HCT116 (cell line): Measurements from ENCODE around the gene DNLZ. TPM values are rescaled to one million over a fixed set of nuclear protein-coding genes. Genes with fewer than 3 reads are reported as not detected.

ENCODE experiments used
- ATAC-seq: fragments of 200-7000 bp; cut with Tn5 transposase; 2 replicates; pipeline ENCODE4 v1.9.1; 2020; ENCODE audit warnings: mild to moderate bottlenecking, moderate library complexity
- BruUV-seq: library from RNA; stranded (reverse); fragments of 400-500 nt; replicated peaks from 2 replicates; lab custom pipeline; 2021; lab: Mats Ljungman, UMichigan
- CTCF ChIA-PET: fragments of 300-600 bp; sonication (Branson Sonifier 250); formaldehyde crosslinking; loops from one replicate; lab custom pipeline; 2021; ENCODE audit warnings: antibody characterized with exemption; lab: Charles Lee
- POLR2A ChIA-PET: fragments of 300-600, 350-600 bp; sonication (Branson Sonifier 250); formaldehyde crosslinking; loops from one replicate; lab custom pipeline; 2021; ENCODE audit warnings: antibody characterized with exemption; lab: Charles Lee
- RAD21 ChIA-PET, 2 experiments: fragments of 300-600 bp; sonication (Branson Sonifier 250); formaldehyde crosslinking; loops; one replicate each; lab custom pipeline; 2023; ENCODE audit warnings: low total read pairs in 2 of 2; ENCODE audit not compliant: uncharacterized antibody in 2 of 2, unreplicated experiment in 2 of 2, low non-redundant PET in 1 of 2; lab: Charles Lee
- DNase-seq: peaks from one replicate; pipeline ENCODE4 v3.0.0-alpha.2; 2010; ENCODE audit warnings: low read depth, low spot score
- H2AFZ ChIP-seq: fragments of 200-600 bp; shearing (Covaris generic), sonication (generic); 2 replicates; pipeline ENCODE4 v1.6.1; 2017; ENCODE audit warnings: low read depth, mixed run types, mixed read lengths, antibody characterized with exemption, low read length; ENCODE audit not compliant: poor library complexity, severe bottlenecking
- H3K27ac ChIP-seq: 2 replicates; pipeline ENCODE4 v1.5.1; 2012; ENCODE audit warnings: low read depth, low read length
- H3K27me3 ChIP-seq: fragments of 200-600 bp; sonication (generic); 2 replicates; pipeline ENCODE4 v1.6.1; 2016; ENCODE audit warnings: mixed run types, low read length, mixed read lengths; ENCODE audit not compliant: insufficient read depth
- H3K36me3 ChIP-seq, 2 experiments: fragments of 200-500 bp in 1 of 2; fragments of 200-600 bp in 1 of 2; sonication (Bioruptor generic) in 1 of 2; sonication (generic) in 1 of 2; 2 replicates each; pipeline versions ENCODE4 v1.5.1 to v1.6.1; 2014 to 2016; ENCODE audit warnings: low read length in 2 of 2, inconsistent platforms in 1 of 2, mixed read lengths in 1 of 2, mixed run types in 1 of 2; ENCODE audit not compliant: insufficient read depth in 2 of 2, control insufficient read depth in 1 of 2
- H3K4me1 ChIP-seq, 2 experiments: fragments of 200-600 bp in 1 of 2; sonication (generic) in 1 of 2; 2 replicates each; pipeline versions ENCODE4 v1.5.1 to v1.6.1; 2012 to 2017; ENCODE audit warnings: low read length in 2 of 2, inconsistent platforms in 1 of 2, mild to moderate bottlenecking in 1 of 2, mixed read lengths in 1 of 2, mixed run types in 1 of 2, moderate library complexity in 1 of 2; ENCODE audit not compliant: insufficient read depth in 2 of 2, control insufficient read depth in 1 of 2
- H3K4me2 ChIP-seq: fragments of 200-600 bp; sonication (generic); 2 replicates; pipeline ENCODE4 v1.6.1; 2017; ENCODE audit warnings: mixed run types, low read length, mixed read lengths
- H3K4me3 ChIP-seq, 2 experiments: fragments of 200-600 bp in 1 of 2; sonication (generic) in 1 of 2; replicated peaks in 1 of 2; 2 replicates each; pipeline ENCODE4 v1.5.1; 2011 to 2016; ENCODE audit warnings: low read length in 2 of 2, control low read depth in 1 of 2, low read depth in 1 of 2, mild to moderate bottlenecking in 1 of 2, mixed read lengths in 1 of 2, mixed run types in 1 of 2
- H3K79me2 ChIP-seq: fragments of 200-600 bp; sonication (generic); 2 replicates; pipeline ENCODE4 v1.6.1; 2017; ENCODE audit warnings: mild to moderate bottlenecking, mixed run types, low read length, moderate library complexity, mixed read lengths; ENCODE audit not compliant: insufficient read depth
- H3K9ac ChIP-seq: fragments of 200-600 bp; sonication (generic); 2 replicates; pipeline ENCODE4 v1.6.1; 2016; ENCODE audit warnings: low read length, mixed read lengths
- H3K9me2 ChIP-seq: fragments of 200-600 bp; sonication (generic), shearing (Covaris generic); 2 replicates; pipeline ENCODE4 v1.6.1; 2017; ENCODE audit warnings: mixed run types, mild to moderate bottlenecking, moderate library complexity; ENCODE audit not compliant: insufficient read depth
- H3K9me3 ChIP-seq, 2 experiments: fragments of 200-500 bp in 1 of 2; fragments of 200-600 bp in 1 of 2; sonication (Bioruptor generic) in 1 of 2; sonication (generic) in 1 of 2; 2 replicates each; pipeline ENCODE4 v1.6.1; 2014 to 2017; ENCODE audit warnings: low read length in 2 of 2, mixed read lengths in 2 of 2, inconsistent platforms in 1 of 2, low read depth in 1 of 2, mild to moderate bottlenecking in 1 of 2, mixed run types in 1 of 2, moderate library complexity in 1 of 2; ENCODE audit not compliant: control insufficient read depth in 1 of 2, insufficient read depth in 1 of 2
- H4K20me1 ChIP-seq: fragments of 200-600 bp; sonication (generic), shearing (Covaris generic); 2 replicates; pipeline ENCODE4 v1.6.1; 2017; ENCODE audit warnings: mixed run types, mild to moderate bottlenecking, moderate library complexity; ENCODE audit not compliant: insufficient read depth
- CBX3 ChIP-seq: IDR thresholded peaks from 2 replicates; pipeline ENCODE4 v1.6.1; 2012; ENCODE audit warnings: low read depth
- CEBPB ChIP-seq: IDR thresholded peaks from 2 replicates; pipeline ENCODE4 v1.6.1; 2012; ENCODE audit warnings: low read depth
- CTCF ChIP-seq, 3 experiments: fragments of 200-600 bp in 1 of 3; sonication (generic) in 1 of 3; IDR thresholded peaks in 2 of 3; conservative IDR thresholded peaks in 1 of 3; 2 replicates each; pipeline ENCODE4 v1.5.1; 2012 to 2017; ENCODE audit warnings: low read depth in 2 of 3, low read length in 2 of 3, antibody characterized with exemption in 1 of 3, borderline replicate concordance in 1 of 3, control low read depth in 1 of 3, mild to moderate bottlenecking in 1 of 3, mixed read lengths in 1 of 3, mixed run types in 1 of 3, moderate library complexity in 1 of 3; ENCODE audit not compliant: insufficient read depth in 1 of 3
- EGR1 ChIP-seq: IDR thresholded peaks from 2 replicates; pipeline ENCODE4 v1.6.1; 2012; ENCODE audit warnings: low read depth
- ELF1 ChIP-seq: IDR thresholded peaks from 2 replicates; pipeline ENCODE4 v1.6.1; 2012; ENCODE audit warnings: low read depth, borderline replicate concordance
- EZH2 ChIP-seq: fragments of 200-600 bp; sonication (generic); IDR thresholded peaks from 2 replicates; pipeline ENCODE4 v1.6.1; 2017; ENCODE audit warnings: antibody characterized with exemption, mixed run types
- EZH2phosphoT487 ChIP-seq: fragments of 200-600 bp; IDR thresholded peaks from 2 replicates; pipeline ENCODE4 v1.6.1; 2018; ENCODE audit warnings: antibody characterized with exemption, borderline replicate concordance
- FOSL1 ChIP-seq: IDR thresholded peaks from 2 replicates; pipeline ENCODE4 v1.6.1; 2012; ENCODE audit warnings: low read depth
- MAX ChIP-seq: IDR thresholded peaks from 2 replicates; pipeline ENCODE4 v1.6.1; 2012
- POLR2A ChIP-seq: IDR thresholded peaks from 2 replicates; pipeline ENCODE4 v1.7.0; 2011; ENCODE audit warnings: borderline replicate concordance; ENCODE audit not compliant: insufficient read depth, insufficient read length; ENCODE audit errors: extremely low read depth
- POLR2AphosphoS5 ChIP-seq: IDR thresholded peaks from 2 replicates; pipeline ENCODE4 v1.6.1; 2011; ENCODE audit warnings: mild to moderate bottlenecking, low read depth, low read length, moderate library complexity
- RAD21 ChIP-seq: IDR thresholded peaks from 2 replicates; pipeline ENCODE4 v1.6.1; 2012; ENCODE audit warnings: low read depth, mild to moderate bottlenecking
- REST ChIP-seq: IDR thresholded peaks from 2 replicates; pipeline ENCODE4 v1.6.1; 2012; ENCODE audit warnings: low read depth
- SIN3A ChIP-seq: IDR thresholded peaks from 2 replicates; pipeline ENCODE4 v1.6.1; 2012; ENCODE audit warnings: low read depth
- SRF ChIP-seq: IDR thresholded peaks from 2 replicates; pipeline ENCODE4 v1.6.1; 2012; ENCODE audit warnings: low read depth
- YY1 ChIP-seq: IDR thresholded peaks from 2 replicates; pipeline ENCODE4 v1.6.1; 2011; ENCODE audit warnings: low read length, low read depth, moderate library complexity, mild to moderate bottlenecking; ENCODE audit not compliant: insufficient replicate concordance; ENCODE audit errors: extremely low read depth
- ZFX ChIP-seq: fragments of 450-650 bp; IDR thresholded peaks from 2 replicates; pipeline ENCODE4 v1.6.1; 2017
- intact Hi-C: fragments of 100-400 bp; cut with micrococcal nuclease; formaldehyde crosslinking; loops from 2 replicates; pipeline ENCODE4 v1.10.0; 2022
- total RNA-seq: library from RNA; stranded (reverse); gene quantifications from one replicate; pipeline ENCODE4 v1.2.1, GENCODE V29; 2021; ENCODE audit not compliant: unreplicated experiment
- TF ChIP-seq, protein P1 (sequence below): IDR thresholded peaks from 2 replicates; pipeline ENCODE4 v1.6.1; 2011; ENCODE audit warnings: mild to moderate bottlenecking, low read length, moderate library complexity; ENCODE audit not compliant: insufficient replicate concordance; ENCODE audit errors: extremely low read depth

The DNLZ gene
- total RNA-seq, 1 experiment from 2014 or later = 21.9 TPM

DNA sequence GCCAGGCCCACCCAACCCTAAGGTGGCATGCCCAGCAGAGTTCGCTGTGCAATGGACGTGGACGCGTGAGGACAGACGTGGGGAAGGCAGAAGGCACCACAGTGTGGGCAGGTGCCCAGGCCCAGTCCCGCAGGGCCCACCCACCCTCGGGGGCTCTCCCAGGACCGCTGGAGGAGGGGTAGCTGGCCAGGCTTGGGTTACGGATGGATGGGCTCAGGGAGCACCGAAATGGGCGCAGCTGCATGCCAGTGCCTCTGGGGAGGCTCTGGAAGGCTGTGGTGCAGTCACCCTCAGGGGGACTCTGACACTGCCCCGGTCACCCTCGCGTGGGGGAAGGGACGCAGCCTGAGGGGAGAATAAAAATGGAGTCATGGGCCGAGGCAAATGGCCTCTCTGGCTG, 45.8 kb downstream of the DNLZ start:
- Histone ChIP-seq H4K20me1 (no peaks in the 10 kb centered on the region), H3K9me2 (no peaks in the 10 kb centered on the region), H3K4me1 (no peaks in the 10 kb centered on the region), H3K4me2 (no peak overlapping the region), H3K79me2 (no peaks in the 10 kb centered on the region), H2AFZ (no peak overlapping the region), H3K9ac (no peak overlapping the region), H3K27me3 (no peaks in the 10 kb centered on the region), H3K9me3 (peaks cover 10 to 21% of the 10 kb centered on the region in 2 experiments; a peak in 2 of 4 replicates), H3K36me3 (no peaks in the 10 kb centered on the region), H3K27ac (no peak overlapping the region), H3K4me3 (no peak overlapping the region)
- RAD21 ChIA-PET = no interaction called here
- POLR2A ChIA-PET = no interaction called here
- CTCF ChIA-PET = no interaction called here
- BruUV-seq = no TSS peak
- no peak for DNase-seq
- intact Hi-C loops = no loop called here
- no peak for ATAC-seq
- TF ChIP-seq, protein P1, sequence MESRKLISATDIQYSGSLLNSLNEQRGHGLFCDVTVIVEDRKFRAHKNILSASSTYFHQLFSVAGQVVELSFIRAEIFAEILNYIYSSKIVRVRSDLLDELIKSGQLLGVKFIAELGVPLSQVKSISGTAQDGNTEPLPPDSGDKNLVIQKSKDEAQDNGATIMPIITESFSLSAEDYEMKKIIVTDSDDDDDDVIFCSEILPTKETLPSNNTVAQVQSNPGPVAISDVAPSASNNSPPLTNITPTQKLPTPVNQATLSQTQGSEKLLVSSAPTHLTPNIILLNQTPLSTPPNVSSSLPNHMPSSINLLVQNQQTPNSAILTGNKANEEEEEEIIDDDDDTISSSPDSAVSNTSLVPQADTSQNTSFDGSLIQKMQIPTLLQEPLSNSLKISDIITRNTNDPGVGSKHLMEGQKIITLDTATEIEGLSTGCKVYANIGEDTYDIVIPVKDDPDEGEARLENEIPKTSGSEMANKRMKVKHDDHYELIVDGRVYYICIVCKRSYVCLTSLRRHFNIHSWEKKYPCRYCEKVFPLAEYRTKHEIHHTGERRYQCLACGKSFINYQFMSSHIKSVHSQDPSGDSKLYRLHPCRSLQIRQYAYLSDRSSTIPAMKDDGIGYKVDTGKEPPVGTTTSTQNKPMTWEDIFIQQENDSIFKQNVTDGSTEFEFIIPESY = no peak
- TF ChIP-seq POLR2A (no peak), SIN3A (no peak), CTCF (IDR thresholded peaks at IDR 0.05 in 2 of 3, conservative IDR thresholded peaks at IDR 0.05 in 1 of 3; ENCODE audit: borderline replicate concordance in 1 of 3, insufficient read depth in 1 of 3, low read depth in 2 of 3, low read length in 2 of 3) (no peak), FOSL1 (no peak), ELF1 (no peak), MAX (no peak), REST (no peak), EGR1 (no peak), POLR2AphosphoS5 (no peak), SRF (no peak), RAD21 (no peak), CBX3 (no peak), EZH2 (no peak), YY1 (no peak), CEBPB (no peak), ZFX (no peak), EZH2phosphoT487 (no peak)
